K562 (cell line): ENCODE data around the gene LMBR1. TPM values are rescaled to one million over a fixed set of nuclear protein-coding genes. Genes with fewer than 3 reads are reported as not detected.

ENCODE experiments used
- ATAC-seq: fragments of 200-7000 bp; cut with Tn5 transposase; 3 replicates; pipeline ENCODE4 v1.9.1; 2020; ENCODE audit warnings: moderate library complexity
- BruUV-seq: library from RNA; stranded (reverse); fragments of 400-500 nt; replicated peaks from 2 replicates; lab custom pipeline; 2021; lab: Mats Ljungman, UMichigan
- CTCF ChIA-PET: fragments of 300-600 bp; formaldehyde crosslinking; extraction: SDS; loops from one replicate; lab custom pipeline; 2021; ENCODE audit warnings: low intra/inter-chr PET ratio; lab: Yijun Ruan, JAX
- POLR2A ChIA-PET: fragments of 300-600, 350-650 bp; sonication (Branson Sonifier 250); formaldehyde crosslinking; extraction: SDS; loops from one replicate; lab custom pipeline; 2021; ENCODE audit warnings: antibody characterized with exemption, inconsistent platforms; lab: Yijun Ruan, JAX
- DNase-seq, 4 experiments: peaks; one replicate each; pipeline versions ENCODE4 v3.0.0 to v3.0.0-alpha.2; 2011 to 2018; ENCODE audit warnings: low spot score in 3 of 4, mixed read lengths in 3 of 4; ENCODE audit errors: extremely low read depth in 1 of 4
- FAIRE-seq: peaks from 2 replicates; lab custom pipeline; 2011; peaks lifted over from hg19 to GRCh38; lab: Jason Lieb, UNC
- H2AFZ ChIP-seq: 2 replicates; pipeline ENCODE4 v1.6.0; 2011; ENCODE audit warnings: low read depth, low read length, control low read depth, inconsistent platforms
- H3K27ac ChIP-seq: fragments of 200-600 bp; 3 replicates; pipeline ENCODE4 v1.8.0; 2011; ENCODE audit warnings: low read depth, mild to moderate bottlenecking, control low read depth, inconsistent platforms, low read length, moderate library complexity, mixed read lengths; ENCODE audit errors: extremely low read depth
- H3K27me3 ChIP-seq, 2 experiments: fragments of 300-600 bp in 1 of 2; 2 replicates in 1 of 2; 3 replicates in 1 of 2; pipeline versions ENCODE4 v1.6.0 to v1.8.0; 2011; ENCODE audit warnings: inconsistent platforms in 2 of 2, low read length in 2 of 2, mild to moderate bottlenecking in 1 of 2, mixed read lengths in 1 of 2, moderate library complexity in 1 of 2; ENCODE audit not compliant: control insufficient read depth in 2 of 2, insufficient read depth in 2 of 2
- H3K36me3 ChIP-seq: fragments of 300-600 bp; 3 replicates; pipeline ENCODE4 v1.8.0; 2011; ENCODE audit warnings: mild to moderate bottlenecking, low read length, inconsistent platforms; ENCODE audit not compliant: control insufficient read depth, insufficient read depth
- H3K4me1 ChIP-seq, 2 experiments: fragments of 200-600 bp in 1 of 2; replicated peaks in 1 of 2; 2 replicates in 1 of 2; 3 replicates in 1 of 2; pipeline versions ENCODE4 v1.5.1 to v1.8.0; 2011; ENCODE audit warnings: inconsistent platforms in 2 of 2, low read length in 2 of 2, mild to moderate bottlenecking in 1 of 2, mixed read lengths in 1 of 2, moderate library complexity in 1 of 2; ENCODE audit not compliant: control insufficient read depth in 2 of 2, insufficient read depth in 2 of 2
- H3K4me2 ChIP-seq: 2 replicates; pipeline ENCODE4 v1.6.1; 2011; ENCODE audit warnings: low read length, control low read depth, inconsistent platforms, mixed read lengths; ENCODE audit not compliant: insufficient read depth
- H3K4me3 ChIP-seq: fragments of 200-600 bp; sonication (generic), shearing (Covaris generic); 2 replicates; pipeline ENCODE4 v1.5.1; 2016; ENCODE audit warnings: control low read depth, inconsistent platforms
- H3K79me2 ChIP-seq: fragments of 200-600 bp; 3 replicates; pipeline ENCODE4 v1.8.0; 2011; ENCODE audit warnings: low read length, inconsistent platforms; ENCODE audit not compliant: control insufficient read depth, insufficient read depth
- H3K9ac ChIP-seq, 2 experiments: 2 replicates each; pipeline versions ENCODE4 v1.6.0 to v1.6.1; 2011; ENCODE audit warnings: low read depth in 2 of 2, low read length in 2 of 2, control low read depth in 1 of 2, inconsistent platforms in 1 of 2, mild to moderate bottlenecking in 1 of 2, mixed read lengths in 1 of 2; ENCODE audit not compliant: insufficient read depth in 1 of 2
- H3K9me1 ChIP-seq: one replicate; pipeline ENCODE4 v1.6.0; 2011; ENCODE audit warnings: inconsistent platforms, mild to moderate bottlenecking, low read length, moderate library complexity; ENCODE audit not compliant: control insufficient read depth, insufficient read depth
- H3K9me3 ChIP-seq: replicated peaks from 2 replicates; pipeline ENCODE4 v1.5.1; 2011; ENCODE audit warnings: low read depth, low read length, inconsistent platforms; ENCODE audit not compliant: control insufficient read depth, insufficient read depth
- H4K20me1 ChIP-seq: replicated peaks from 2 replicates; pipeline ENCODE4 v1.6.1; 2011; ENCODE audit warnings: low read length, inconsistent platforms, mixed read lengths; ENCODE audit not compliant: control insufficient read depth, insufficient read depth
- WGBS: fragments of 100-300 bp; shearing (Covaris generic); methylation state at CpG from one replicate; pipeline ENCODE4 v1.1.6; 2016; ENCODE audit warnings: low coverage, mixed read lengths; ENCODE audit not compliant: insufficient coverage; ENCODE audit errors: missing lambda C conversion rate; 5-methylcytosine and 5-hydroxymethylcytosine counted together
- in situ Hi-C: fragments of 300-500 bp; cut with MboI; formaldehyde crosslinking; loops from 4 replicates; pipeline ENCODE4 v1.15.0; 2018; ENCODE audit warnings: inconsistent platforms, mixed read lengths
- intact Hi-C: fragments of 100-400 bp; cut with micrococcal nuclease; formaldehyde crosslinking; loops from 2 replicates; pipeline ENCODE4 v1.14.2; 2022
- polyA plus RNA-seq, 8 experiments: library from polyadenylated mRNA; depleted of rRNA in 4 of 8; stranded (reverse) in 5 of 8; unstranded in 3 of 8; fragments of >200 nt; fragmentation: Nextera tagmentation in 2 of 8; fragmentation: Illumina TruSeq in 1 of 8; extraction: Ambion mirVana in 2 of 8; extraction: Trizol in 1 of 8; gene quantifications; 2 replicates each; pipeline versions ENCODE4 v1.2.1 to v1.2.3, GENCODE V29; 2011 to 2014; ENCODE audit warnings: inconsistent platforms in 1 of 8, missing spikeins in 1 of 8
- total RNA-seq, 7 experiments: library from RNA; depleted of rRNA in 6 of 7; stranded (reverse); fragments of >200 nt in 6 of 7; fragmentation: Illumina TruSeq in 2 of 7; extraction: Trizol in 2 of 7; gene quantifications; 2 replicates each; pipeline versions ENCODE4 v1.2.1 to v1.2.3, GENCODE V29; 2011 to 2021; ENCODE audit warnings: low replicate concordance in 1 of 7
- TF ChIP-seq, protein P1 (sequence below): sonication (generic); formaldehyde crosslinking; IDR thresholded peaks from 2 replicates; pipeline ENCODE4 v1.8.0; 2023; ENCODE audit warnings: missing genetic modification reagents, mild to moderate bottlenecking, borderline replicate concordance

Gene LMBR1
- total and polyA plus RNA-seq, 9 of the 15 experiments (the other 6 are each of a cell fraction or from before 2014, with no cell fraction given), result 7.7 to 90.0 (median 59.9) TPM

DNA sequence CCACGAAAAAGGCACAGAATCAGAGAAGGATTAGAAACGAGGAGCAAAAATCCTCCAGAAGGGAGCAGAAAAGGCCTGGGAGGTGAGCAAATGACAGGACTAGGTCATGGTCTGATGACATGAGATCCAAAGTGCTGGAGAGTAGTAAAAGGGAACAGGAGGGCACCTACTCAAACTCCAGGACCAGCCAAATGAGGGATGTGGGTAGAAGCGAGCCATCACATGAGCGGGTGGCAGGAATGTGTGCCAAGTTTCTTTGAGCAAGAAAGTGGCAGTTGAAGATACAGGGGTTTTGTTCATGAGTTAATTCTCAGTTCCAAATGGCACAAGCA lies 139.8 kb downstream of the LMBR1 start:
- no peak overlapping the region for H3K4me3 ChIP-seq
- CTCF ChIA-PET, result no interaction called here
- no peaks in the 10 kb centered on the region for H3K27me3 ChIP-seq
- no peak for FAIRE-seq
- H3K4me2 ChIP-seq, result no peak overlapping the region
- no peak overlapping the region for H3K27ac ChIP-seq
- H4K20me1 ChIP-seq, result no peaks in the 10 kb centered on the region
- H3K9ac ChIP-seq, result no peak overlapping the region
- no peaks in the 10 kb centered on the region for H3K79me2 ChIP-seq
- in situ Hi-C loops (no loop called here), intact Hi-C loops (no loop called here)
- no peak for DNase-seq
- no TSS peak for BruUV-seq
- H3K9me3 ChIP-seq, result no peaks in the 10 kb centered on the region
- ATAC-seq, result no peak
- no peaks in the 10 kb centered on the region for H3K9me1 ChIP-seq
- H3K4me1 ChIP-seq, result no peaks in the 10 kb centered on the region
- H2AFZ ChIP-seq, result no peak overlapping the region
- TF ChIP-seq, protein P1, sequence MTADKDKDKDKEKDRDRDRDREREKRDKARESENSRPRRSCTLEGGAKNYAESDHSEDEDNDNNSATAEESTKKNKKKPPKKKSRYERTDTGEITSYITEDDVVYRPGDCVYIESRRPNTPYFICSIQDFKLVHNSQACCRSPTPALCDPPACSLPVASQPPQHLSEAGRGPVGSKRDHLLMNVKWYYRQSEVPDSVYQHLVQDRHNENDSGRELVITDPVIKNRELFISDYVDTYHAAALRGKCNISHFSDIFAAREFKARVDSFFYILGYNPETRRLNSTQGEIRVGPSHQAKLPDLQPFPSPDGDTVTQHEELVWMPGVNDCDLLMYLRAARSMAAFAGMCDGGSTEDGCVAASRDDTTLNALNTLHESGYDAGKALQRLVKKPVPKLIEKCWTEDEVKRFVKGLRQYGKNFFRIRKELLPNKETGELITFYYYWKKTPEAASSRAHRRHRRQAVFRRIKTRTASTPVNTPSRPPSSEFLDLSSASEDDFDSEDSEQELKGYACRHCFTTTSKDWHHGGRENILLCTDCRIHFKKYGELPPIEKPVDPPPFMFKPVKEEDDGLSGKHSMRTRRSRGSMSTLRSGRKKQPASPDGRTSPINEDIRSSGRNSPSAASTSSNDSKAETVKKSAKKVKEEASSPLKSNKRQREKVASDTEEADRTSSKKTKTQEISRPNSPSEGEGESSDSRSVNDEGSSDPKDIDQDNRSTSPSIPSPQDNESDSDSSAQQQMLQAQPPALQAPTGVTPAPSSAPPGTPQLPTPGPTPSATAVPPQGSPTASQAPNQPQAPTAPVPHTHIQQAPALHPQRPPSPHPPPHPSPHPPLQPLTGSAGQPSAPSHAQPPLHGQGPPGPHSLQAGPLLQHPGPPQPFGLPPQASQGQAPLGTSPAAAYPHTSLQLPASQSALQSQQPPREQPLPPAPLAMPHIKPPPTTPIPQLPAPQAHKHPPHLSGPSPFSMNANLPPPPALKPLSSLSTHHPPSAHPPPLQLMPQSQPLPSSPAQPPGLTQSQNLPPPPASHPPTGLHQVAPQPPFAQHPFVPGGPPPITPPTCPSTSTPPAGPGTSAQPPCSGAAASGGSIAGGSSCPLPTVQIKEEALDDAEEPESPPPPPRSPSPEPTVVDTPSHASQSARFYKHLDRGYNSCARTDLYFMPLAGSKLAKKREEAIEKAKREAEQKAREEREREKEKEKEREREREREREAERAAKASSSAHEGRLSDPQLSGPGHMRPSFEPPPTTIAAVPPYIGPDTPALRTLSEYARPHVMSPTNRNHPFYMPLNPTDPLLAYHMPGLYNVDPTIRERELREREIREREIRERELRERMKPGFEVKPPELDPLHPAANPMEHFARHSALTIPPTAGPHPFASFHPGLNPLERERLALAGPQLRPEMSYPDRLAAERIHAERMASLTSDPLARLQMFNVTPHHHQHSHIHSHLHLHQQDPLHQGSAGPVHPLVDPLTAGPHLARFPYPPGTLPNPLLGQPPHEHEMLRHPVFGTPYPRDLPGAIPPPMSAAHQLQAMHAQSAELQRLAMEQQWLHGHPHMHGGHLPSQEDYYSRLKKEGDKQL (CRISPR knock-in tag), result no peak
- TF ChIP-seq, all 486 proteins: peak for 0
- H3K36me3 ChIP-seq, result peaks cover 24% of the 10 kb centered on the region; the same call in 2 of the 3 replicates
- POLR2A ChIA-PET, result interaction anchor here (0.6 to 1.3 kb wide), 4 partner anchors 16 to 993 kb away, joined by 3 read pairs; no protein-coding TSS in a partner anchor
- 68% methylated on average over 4 of the region's 4 CpGs for WGBS
